OCI-LY3 (cell line): ENCODE data around the gene CEP112.

Source experiments
- CTCF ChIP-seq: fragments of 200-600, 300-600 bp; sonication (generic); IDR thresholded peaks from 2 replicates; pipeline ENCODE4 v1.5.1; 2014; ENCODE audit warnings: antibody characterized with exemption, low read length, low read depth
- EZH2phosphoT487 ChIP-seq: fragments of 200-600 bp; shearing (Covaris generic); IDR thresholded peaks from 2 replicates; pipeline ENCODE4 v1.6.1; 2018; ENCODE audit warnings: antibody characterized with exemption, mixed run types, low read depth

- no peak for TF ChIP-seq CTCF
- no peak for TF ChIP-seq EZH2phosphoT487
Measured at GRCh38 chr17:65891231-65891735, 300.6 kb downstream of the CEP112 start.
